ENCODE data around the gene DZIP3.

- TF ChIP-seq CTCF (IDR thresholded peaks at IDR 0.05) (no peak), POLR2A (IDR thresholded peaks at IDR 0.05) (no peak)
Measured at GRCh38 chr3:108719178-108719806, 129.8 kb downstream of the DZIP3 start.

Measured in right lobe of liver (tissue), 4 donors.